Vagina (tissue), 2 donors: ENCODE data around the gene FMN2. TPM values are rescaled to one million over a fixed set of nuclear protein-coding genes. Genes with fewer than 3 reads are reported as not detected.

ENCODE experiments used
- DNase-seq, 2 donors: peaks; one replicate each; pipeline ENCODE4 v3.0.0-alpha.2; 2017; ENCODE audit errors: extremely low spot score in 2 of 2
- H3K27ac ChIP-seq: fragments of 200-600 bp; sonication (generic); one replicate; pipeline ENCODE4 v1.5.1; 2019
- H3K27me3 ChIP-seq: fragments of 200-600 bp; sonication (generic); one replicate; pipeline ENCODE4 v1.5.1; 2019
- H3K36me3 ChIP-seq, 2 donors: fragments of 200-600 bp; sonication (generic); one replicate each; pipeline ENCODE4 v1.5.1; 2017 to 2019
- H3K4me1 ChIP-seq: fragments of 200-600 bp; sonication (generic); one replicate; pipeline ENCODE4 v1.5.1; 2019
- H3K4me3 ChIP-seq, 2 donors: fragments of 200-600 bp; sonication (generic); 1 replicate in 1 of 2; 2 replicates in 1 of 2; pipeline ENCODE4 v1.5.1; 2016 to 2019
- H3K9me3 ChIP-seq: fragments of 200-600 bp; sonication (generic); one replicate; pipeline ENCODE4 v1.5.1; 2019
- POLR2A ChIP-seq, 2 donors: fragments of 450-650 bp; IDR thresholded peaks; one replicate each; pipeline ENCODE4 v1.6.1; 2017; ENCODE audit warnings: antibody characterized with exemption in 2 of 2, mild to moderate bottlenecking in 2 of 2, moderate library complexity in 2 of 2
- POLR2AphosphoS5 ChIP-seq, 2 donors: sonication (generic); formaldehyde crosslinking; IDR thresholded peaks; one replicate each; pipeline ENCODE4 v1.9.0; 2017; ENCODE audit warnings: antibody characterized with exemption in 2 of 2, mild to moderate bottlenecking in 2 of 2, low read depth in 1 of 2; ENCODE audit not compliant: insufficient read depth in 1 of 2
- intact Hi-C: fragments of 100-400 bp; cut with DNase I; formaldehyde crosslinking; loops from one replicate; pipeline ENCODE4 v1.15.1; 2023
- total RNA-seq: library from RNA; depleted of rRNA; stranded (reverse); fragments of >200 nt; gene quantifications from one replicate; pipeline ENCODE4 v1.2.3, GENCODE V29; 2016
- TF ChIP-seq, protein P1 (sequence below), 3 experiments: fragments of 450-650 bp in 2 of 3; fragments of 200-600 bp in 1 of 3; sonication (generic) in 1 of 3; IDR thresholded peaks; one replicate each; pipeline ENCODE4 v1.5.1; 2017 to 2019; ENCODE audit warnings: antibody characterized with exemption in 3 of 3, mild to moderate bottlenecking in 2 of 3, moderate library complexity in 2 of 3

Gene FMN2
- total RNA-seq, 1 donor from 2014 or later: not detected

DNA sequence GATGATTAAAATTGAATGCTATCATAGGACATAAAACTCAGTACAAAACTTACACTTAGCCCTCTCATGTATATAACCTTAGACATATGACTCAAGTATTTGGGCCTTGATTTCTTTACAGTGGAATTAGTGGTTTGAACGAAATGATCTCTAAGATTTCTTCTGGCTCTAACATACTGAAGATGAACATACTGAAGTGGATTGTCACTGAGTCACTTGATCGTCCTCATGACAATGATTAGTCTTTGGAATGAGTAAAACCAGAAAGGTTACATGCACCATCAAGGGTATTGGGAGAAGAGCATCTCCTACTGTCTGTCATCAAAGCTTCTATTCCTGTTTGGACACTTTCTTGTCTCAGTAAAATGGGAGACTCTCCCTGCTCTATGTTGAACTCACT lies 17.4 kb downstream of the FMN2 start:
- H3K27me3 ChIP-seq: no peaks in the 10 kb centered on the region
- no peaks in the 10 kb centered on the region for H3K9me3 ChIP-seq
- H3K4me3 ChIP-seq: no peak overlapping the region
- no peak overlapping the region for H3K27ac ChIP-seq
- TF ChIP-seq POLR2A (IDR thresholded peaks at IDR 0.05): no peak
- TF ChIP-seq, protein P1, sequence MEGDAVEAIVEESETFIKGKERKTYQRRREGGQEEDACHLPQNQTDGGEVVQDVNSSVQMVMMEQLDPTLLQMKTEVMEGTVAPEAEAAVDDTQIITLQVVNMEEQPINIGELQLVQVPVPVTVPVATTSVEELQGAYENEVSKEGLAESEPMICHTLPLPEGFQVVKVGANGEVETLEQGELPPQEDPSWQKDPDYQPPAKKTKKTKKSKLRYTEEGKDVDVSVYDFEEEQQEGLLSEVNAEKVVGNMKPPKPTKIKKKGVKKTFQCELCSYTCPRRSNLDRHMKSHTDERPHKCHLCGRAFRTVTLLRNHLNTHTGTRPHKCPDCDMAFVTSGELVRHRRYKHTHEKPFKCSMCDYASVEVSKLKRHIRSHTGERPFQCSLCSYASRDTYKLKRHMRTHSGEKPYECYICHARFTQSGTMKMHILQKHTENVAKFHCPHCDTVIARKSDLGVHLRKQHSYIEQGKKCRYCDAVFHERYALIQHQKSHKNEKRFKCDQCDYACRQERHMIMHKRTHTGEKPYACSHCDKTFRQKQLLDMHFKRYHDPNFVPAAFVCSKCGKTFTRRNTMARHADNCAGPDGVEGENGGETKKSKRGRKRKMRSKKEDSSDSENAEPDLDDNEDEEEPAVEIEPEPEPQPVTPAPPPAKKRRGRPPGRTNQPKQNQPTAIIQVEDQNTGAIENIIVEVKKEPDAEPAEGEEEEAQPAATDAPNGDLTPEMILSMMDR (IDR thresholded peaks at IDR 0.05): no peak
- TF ChIP-seq POLR2AphosphoS5 (IDR thresholded peaks at IDR 0.05; ENCODE audit: insufficient read depth in 1 of 2, low read depth in 1 of 2): no peak
- no peaks in the 10 kb centered on the region for H3K4me1 ChIP-seq
- no peak for DNase-seq
- no peaks in the 10 kb centered on the region for H3K36me3 ChIP-seq
- intact Hi-C loops: no loop called here

DNA sequence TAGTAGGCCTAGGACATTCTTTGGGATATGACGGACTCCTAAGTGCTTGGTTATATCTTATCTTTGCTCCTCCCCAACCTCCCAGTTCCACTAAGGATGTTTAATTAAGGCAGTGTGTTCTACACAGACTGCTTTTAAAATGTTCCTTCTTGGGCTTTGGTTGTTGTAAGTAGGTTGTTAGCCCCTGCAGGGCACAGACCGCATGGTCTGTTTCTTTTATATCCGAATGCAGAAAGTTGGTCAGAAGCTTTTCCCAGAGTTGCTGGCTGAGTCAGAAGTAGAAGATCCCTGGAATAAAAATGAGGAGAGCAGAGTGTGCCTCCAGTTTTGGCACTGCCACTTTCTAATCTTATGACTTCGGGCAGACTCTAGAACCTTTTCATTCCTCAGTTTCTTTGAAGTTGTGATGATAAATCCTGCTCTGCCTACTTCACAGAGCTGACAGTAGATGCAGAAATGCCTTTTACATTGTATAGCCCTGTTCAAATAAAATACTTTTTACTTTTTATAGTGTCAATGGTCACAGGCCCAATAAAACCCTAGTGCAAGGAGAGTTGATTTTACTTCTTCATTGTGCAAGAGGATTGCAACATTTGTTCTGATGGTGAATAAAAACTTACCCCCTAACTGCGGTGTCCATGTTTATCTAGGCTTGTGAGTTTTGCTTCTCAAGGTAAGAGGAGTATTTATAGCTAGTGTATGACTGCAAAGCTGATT lies 18.4 kb downstream of the FMN2 start:
- DNase-seq: no peak
- Histone ChIP-seq H3K4me3 (no peak overlapping the region), H3K27me3 (no peaks in the 10 kb centered on the region), H3K4me1 (no peaks in the 10 kb centered on the region), H3K27ac (no peak overlapping the region), H3K36me3 (no peaks in the 10 kb centered on the region), H3K9me3 (no peaks in the 10 kb centered on the region)
- intact Hi-C loops: no loop called here
- TF ChIP-seq POLR2AphosphoS5 (IDR thresholded peaks at IDR 0.05; ENCODE audit: insufficient read depth in 1 of 2, low read depth in 1 of 2): no peak
- TF ChIP-seq, protein P1 (IDR thresholded peaks at IDR 0.05): no peak
- TF ChIP-seq POLR2A (IDR thresholded peaks at IDR 0.05): no peak

DNA sequence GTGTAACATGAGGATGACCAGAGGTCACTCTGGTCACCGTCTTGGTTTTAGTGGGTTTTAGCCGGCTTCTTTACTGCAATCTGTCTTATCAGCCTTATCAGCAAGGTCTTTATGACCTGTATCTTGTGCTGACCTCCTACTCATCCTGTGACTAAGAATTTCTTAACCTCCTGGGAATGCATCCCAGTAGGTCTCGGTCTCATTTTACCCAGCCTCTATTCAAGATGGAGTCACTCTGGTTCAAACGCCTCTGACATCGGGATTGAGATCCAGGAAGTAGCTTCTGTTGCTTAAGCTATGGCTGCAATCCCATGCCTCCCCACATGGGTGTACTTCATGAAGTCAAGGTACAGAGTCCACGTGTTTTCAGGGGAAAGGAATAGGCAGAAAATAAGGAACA lies 19.9 kb downstream of the FMN2 start:
- intact Hi-C loops: no loop called here
- no peaks in the 10 kb centered on the region for H3K27me3 ChIP-seq
- no peak overlapping the region for H3K4me3 ChIP-seq
- no peak for TF ChIP-seq POLR2AphosphoS5 (IDR thresholded peaks at IDR 0.05; ENCODE audit: insufficient read depth in 1 of 2, low read depth in 1 of 2)
- no peak for TF ChIP-seq POLR2A (IDR thresholded peaks at IDR 0.05)
- TF ChIP-seq, protein P1 (IDR thresholded peaks at IDR 0.05): no peak
- no peak overlapping the region for H3K27ac ChIP-seq
- H3K36me3 ChIP-seq: no peaks in the 10 kb centered on the region
- DNase-seq: no peak
- H3K4me1 ChIP-seq: no peaks in the 10 kb centered on the region
- H3K9me3 ChIP-seq: no peaks in the 10 kb centered on the region

DNA sequence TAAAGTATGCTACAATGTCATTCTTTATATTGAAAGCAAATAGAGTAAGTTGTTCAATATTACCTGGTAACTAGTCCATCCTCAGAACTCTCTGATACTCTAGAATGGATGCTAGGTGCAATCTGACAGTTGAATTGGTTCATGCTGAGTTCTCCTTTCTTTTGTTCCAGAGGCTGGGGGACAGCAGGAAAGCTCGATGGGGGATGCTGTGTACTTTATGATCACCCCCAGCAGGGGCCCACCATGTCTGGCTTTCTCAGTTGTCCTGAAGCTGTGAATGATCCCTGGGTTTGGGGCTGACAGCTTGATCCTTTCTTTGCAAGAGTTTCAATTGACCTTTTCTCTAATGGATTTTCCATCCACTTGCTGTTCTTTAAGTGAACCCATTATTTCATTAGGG lies 22.5 kb downstream of the FMN2 start:
- DNase-seq: no peak
- TF ChIP-seq POLR2A (IDR thresholded peaks at IDR 0.05): no peak
- no peak for TF ChIP-seq POLR2AphosphoS5 (IDR thresholded peaks at IDR 0.05; ENCODE audit: insufficient read depth in 1 of 2, low read depth in 1 of 2)
- TF ChIP-seq, protein P1 (IDR thresholded peaks at IDR 0.05): no peak
- intact Hi-C loops: no loop called here
- Histone ChIP-seq H3K4me1 (no peaks in the 10 kb centered on the region), H3K27ac (no peak overlapping the region), H3K9me3 (no peaks in the 10 kb centered on the region), H3K4me3 (no peak overlapping the region), H3K36me3 (no peaks in the 10 kb centered on the region), H3K27me3 (no peaks in the 10 kb centered on the region)

DNA sequence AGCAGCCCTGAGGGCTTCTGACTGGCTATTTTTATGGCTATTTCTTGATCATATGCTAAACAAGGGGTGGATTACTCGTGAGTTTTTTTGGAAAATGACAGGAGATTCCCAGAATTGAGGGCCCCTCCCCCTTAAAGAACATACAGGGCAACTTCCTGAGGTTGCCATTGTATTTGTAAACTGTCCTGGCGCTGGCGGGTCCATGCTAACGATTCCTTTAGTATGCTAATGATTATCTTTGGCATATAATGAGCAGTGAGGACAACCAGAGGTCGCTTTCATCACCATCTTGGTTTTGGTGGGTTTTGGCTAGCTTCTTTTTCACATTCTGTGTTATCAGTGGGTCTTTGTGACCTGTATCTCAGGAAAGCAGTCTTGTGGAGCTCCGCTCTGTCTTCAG lies 24.1 kb downstream of the FMN2 start:
- intact Hi-C loops: no loop called here
- DNase-seq: no peak
- Histone ChIP-seq H3K9me3 (no peaks in the 10 kb centered on the region), H3K4me1 (no peaks in the 10 kb centered on the region), H3K4me3 (no peak overlapping the region), H3K36me3 (no peaks in the 10 kb centered on the region), H3K27me3 (no peaks in the 10 kb centered on the region), H3K27ac (no peak overlapping the region)
- no peak for TF ChIP-seq POLR2AphosphoS5 (IDR thresholded peaks at IDR 0.05; ENCODE audit: insufficient read depth in 1 of 2, low read depth in 1 of 2)
- TF ChIP-seq, protein P1 (IDR thresholded peaks at IDR 0.05): no peak
- TF ChIP-seq POLR2A (IDR thresholded peaks at IDR 0.05): no peak
